ENCODE data around the gene NXPH3.

NXPH3 gene

DNA sequence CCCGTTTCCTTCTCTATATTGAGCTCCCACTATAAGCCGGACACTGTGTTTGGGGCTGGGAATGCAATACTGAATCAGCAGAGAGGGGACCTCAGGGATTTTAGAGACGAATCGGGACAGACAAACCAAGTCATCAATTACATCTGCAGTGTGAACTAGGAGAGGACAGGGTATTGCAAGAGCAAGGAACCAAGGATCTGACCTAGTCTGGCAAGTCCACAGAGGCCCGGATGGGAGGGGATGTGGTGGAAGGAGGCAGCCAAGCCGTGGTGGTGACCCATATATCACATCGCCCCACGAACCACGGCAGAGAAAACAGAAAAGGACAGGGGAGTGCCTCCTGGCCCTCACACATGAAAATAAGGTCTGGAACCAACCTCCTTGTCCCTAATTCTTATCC, 28.1 kb upstream of the NXPH3 start:
- ChIA-PET CTCF (interaction anchor here (0.7 to 6.7 kb wide), 8 partner anchors 9 to 805 kb away, joined by 3 to 52 read pairs (median 4); no protein-coding TSS in a partner anchor), POLR2A (interaction anchor here (0.6 kb wide), 1 partner anchor 130 kb away, joined by 6 read pairs; no protein-coding TSS in a partner anchor)
- H3K9me3 ChIP-seq (ENCODE audit: control insufficient read depth, insufficient read depth, low read depth, low read length), result no peaks in the 10 kb centered on the region
- H3K36me3 ChIP-seq (ENCODE audit: control insufficient read depth in 2 of 2, insufficient read depth in 1 of 2, low read length in 2 of 2), result no peaks in the 10 kb centered on the region
- H3K27ac ChIP-seq (ENCODE audit: extremely low read depth, low read depth, low read length), result no peak overlapping the region
- H3K4me1 ChIP-seq (ENCODE audit: control insufficient read depth, insufficient read depth, low read length), result no peaks in the 10 kb centered on the region
- TF ChIP-seq, protein P1, sequence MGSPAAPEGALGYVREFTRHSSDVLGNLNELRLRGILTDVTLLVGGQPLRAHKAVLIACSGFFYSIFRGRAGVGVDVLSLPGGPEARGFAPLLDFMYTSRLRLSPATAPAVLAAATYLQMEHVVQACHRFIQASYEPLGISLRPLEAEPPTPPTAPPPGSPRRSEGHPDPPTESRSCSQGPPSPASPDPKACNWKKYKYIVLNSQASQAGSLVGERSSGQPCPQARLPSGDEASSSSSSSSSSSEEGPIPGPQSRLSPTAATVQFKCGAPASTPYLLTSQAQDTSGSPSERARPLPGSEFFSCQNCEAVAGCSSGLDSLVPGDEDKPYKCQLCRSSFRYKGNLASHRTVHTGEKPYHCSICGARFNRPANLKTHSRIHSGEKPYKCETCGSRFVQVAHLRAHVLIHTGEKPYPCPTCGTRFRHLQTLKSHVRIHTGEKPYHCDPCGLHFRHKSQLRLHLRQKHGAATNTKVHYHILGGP (tag by site-specific recombination; IDR thresholded peaks at IDR 0.05), result no peak
- TF ChIP-seq ZBTB1 (tag by site-specific recombination; IDR thresholded peaks at IDR 0.05) (no peak), ZNF707 (tag by site-specific recombination; IDR thresholded peaks at IDR 0.05) (no peak), BCL11A (tag by site-specific recombination; IDR thresholded peaks at IDR 0.05; ENCODE audit: low read depth) (no peak), TRIM28 (IDR thresholded peaks at IDR 0.05; ENCODE audit: borderline replicate concordance, low read length) (no peak), ZNF324 (tag by site-specific recombination; IDR thresholded peaks at IDR 0.05) (no peak), ZBTB8A (tag by site-specific recombination; IDR thresholded peaks at IDR 0.05) (no peak), ZNF558 (tag by site-specific recombination; IDR thresholded peaks at IDR 0.05) (no peak), ZNF624 (tag by site-specific recombination; IDR thresholded peaks at IDR 0.05) (no peak), ZNF24 (tag by site-specific recombination; IDR thresholded peaks at IDR 0.05) (no peak), ZSCAN23 (tag by site-specific recombination; IDR thresholded peaks at IDR 0.05) (no peak), ZNF16 (tag by site-specific recombination; IDR thresholded peaks at IDR 0.05; ENCODE audit: low read depth) (no peak), ZNF416 (tag by site-specific recombination; IDR thresholded peaks at IDR 0.05) (no peak), ZNF529 (tag by site-specific recombination; IDR thresholded peaks at IDR 0.05; ENCODE audit: insufficient replicate concordance) (no peak), SCRT2 (tag by site-specific recombination; IDR thresholded peaks at IDR 0.05) (no peak)
- TF ChIP-seq, protein P2, sequence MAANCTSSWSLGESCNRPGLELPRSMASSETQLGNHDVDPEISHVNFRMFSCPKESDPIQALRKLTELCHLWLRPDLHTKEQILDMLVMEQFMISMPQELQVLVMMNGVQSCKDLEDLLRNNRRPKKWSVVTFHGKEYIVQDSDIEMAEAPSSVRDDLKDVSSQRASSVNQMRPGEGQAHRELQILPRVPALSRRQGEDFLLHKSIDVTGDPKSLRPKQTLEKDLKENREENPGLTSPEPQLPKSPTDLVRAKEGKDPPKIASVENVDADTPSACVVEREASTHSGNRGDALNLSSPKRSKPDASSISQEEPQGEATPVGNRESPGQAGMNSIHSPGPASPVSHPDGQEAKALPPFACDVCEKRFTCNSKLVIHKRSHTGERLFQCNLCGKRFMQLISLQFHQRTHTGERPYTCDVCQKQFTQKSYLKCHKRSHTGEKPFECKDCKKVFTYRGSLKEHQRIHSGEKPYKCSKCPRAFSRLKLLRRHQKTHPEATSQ (tag by site-specific recombination; IDR thresholded peaks at IDR 0.05), result no peak
- H3K4me3 ChIP-seq (ENCODE audit: low read depth, low read length), result no peak overlapping the region

DNA sequence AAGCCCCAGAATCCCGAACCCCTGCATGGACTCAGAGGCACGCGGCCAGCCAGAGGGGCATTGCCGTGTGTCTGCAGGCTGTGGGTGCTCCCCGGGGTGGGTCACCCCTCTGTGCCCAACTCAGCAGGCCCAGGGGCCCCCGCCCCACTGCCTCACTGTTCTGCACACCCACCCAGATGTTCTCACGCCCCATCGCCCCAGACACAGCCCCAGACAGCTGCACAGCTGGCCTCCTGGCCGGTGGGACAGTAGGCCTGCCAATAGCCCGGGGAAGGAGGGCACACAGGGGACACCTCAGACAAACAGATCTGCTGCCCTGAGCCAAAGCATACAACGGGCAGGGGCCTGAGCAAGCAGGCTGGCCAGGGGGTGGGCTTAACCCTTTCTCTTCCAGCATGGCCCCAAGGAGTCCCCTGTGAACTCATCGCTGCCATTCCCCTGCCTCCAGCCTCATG, 27.6 kb upstream of the NXPH3 start:
- ChIA-PET CTCF (interaction anchor here (0.7 to 6.7 kb wide), 12 partner anchors 9 to 137 kb away, joined by 3 to 52 read pairs (median 4); no protein-coding TSS in a partner anchor), POLR2A (no interaction called here)
- TF ChIP-seq, protein P3, sequence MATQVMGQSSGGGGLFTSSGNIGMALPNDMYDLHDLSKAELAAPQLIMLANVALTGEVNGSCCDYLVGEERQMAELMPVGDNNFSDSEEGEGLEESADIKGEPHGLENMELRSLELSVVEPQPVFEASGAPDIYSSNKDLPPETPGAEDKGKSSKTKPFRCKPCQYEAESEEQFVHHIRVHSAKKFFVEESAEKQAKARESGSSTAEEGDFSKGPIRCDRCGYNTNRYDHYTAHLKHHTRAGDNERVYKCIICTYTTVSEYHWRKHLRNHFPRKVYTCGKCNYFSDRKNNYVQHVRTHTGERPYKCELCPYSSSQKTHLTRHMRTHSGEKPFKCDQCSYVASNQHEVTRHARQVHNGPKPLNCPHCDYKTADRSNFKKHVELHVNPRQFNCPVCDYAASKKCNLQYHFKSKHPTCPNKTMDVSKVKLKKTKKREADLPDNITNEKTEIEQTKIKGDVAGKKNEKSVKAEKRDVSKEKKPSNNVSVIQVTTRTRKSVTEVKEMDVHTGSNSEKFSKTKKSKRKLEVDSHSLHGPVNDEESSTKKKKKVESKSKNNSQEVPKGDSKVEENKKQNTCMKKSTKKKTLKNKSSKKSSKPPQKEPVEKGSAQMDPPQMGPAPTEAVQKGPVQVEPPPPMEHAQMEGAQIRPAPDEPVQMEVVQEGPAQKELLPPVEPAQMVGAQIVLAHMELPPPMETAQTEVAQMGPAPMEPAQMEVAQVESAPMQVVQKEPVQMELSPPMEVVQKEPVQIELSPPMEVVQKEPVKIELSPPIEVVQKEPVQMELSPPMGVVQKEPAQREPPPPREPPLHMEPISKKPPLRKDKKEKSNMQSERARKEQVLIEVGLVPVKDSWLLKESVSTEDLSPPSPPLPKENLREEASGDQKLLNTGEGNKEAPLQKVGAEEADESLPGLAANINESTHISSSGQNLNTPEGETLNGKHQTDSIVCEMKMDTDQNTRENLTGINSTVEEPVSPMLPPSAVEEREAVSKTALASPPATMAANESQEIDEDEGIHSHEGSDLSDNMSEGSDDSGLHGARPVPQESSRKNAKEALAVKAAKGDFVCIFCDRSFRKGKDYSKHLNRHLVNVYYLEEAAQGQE (tag by site-specific recombination; IDR thresholded peaks at IDR 0.05), result no peak
- TF ChIP-seq ZNF214 (tag by site-specific recombination; IDR thresholded peaks at IDR 0.05; ENCODE audit: borderline replicate concordance) (no peak), ZNF274 (IDR thresholded peaks at IDR 0.05; ENCODE audit: low read length) (no peak), ZNF274 (tag by site-specific recombination; IDR thresholded peaks at IDR 0.05; ENCODE audit: borderline replicate concordance) (no peak), ZNF174 (tag by site-specific recombination; IDR thresholded peaks at IDR 0.05) (no peak), ZNF324 (tag by site-specific recombination; IDR thresholded peaks at IDR 0.05) (no peak), ZSCAN16 (tag by site-specific recombination; IDR thresholded peaks at IDR 0.05) (no peak), ZNF558 (tag by site-specific recombination; IDR thresholded peaks at IDR 0.05) (no peak), EGR2 (tag by site-specific recombination; IDR thresholded peaks at IDR 0.05; ENCODE audit: low read depth) (no peak), ZNF24 (tag by site-specific recombination; IDR thresholded peaks at IDR 0.05) (no peak)
- TF ChIP-seq, protein P4, sequence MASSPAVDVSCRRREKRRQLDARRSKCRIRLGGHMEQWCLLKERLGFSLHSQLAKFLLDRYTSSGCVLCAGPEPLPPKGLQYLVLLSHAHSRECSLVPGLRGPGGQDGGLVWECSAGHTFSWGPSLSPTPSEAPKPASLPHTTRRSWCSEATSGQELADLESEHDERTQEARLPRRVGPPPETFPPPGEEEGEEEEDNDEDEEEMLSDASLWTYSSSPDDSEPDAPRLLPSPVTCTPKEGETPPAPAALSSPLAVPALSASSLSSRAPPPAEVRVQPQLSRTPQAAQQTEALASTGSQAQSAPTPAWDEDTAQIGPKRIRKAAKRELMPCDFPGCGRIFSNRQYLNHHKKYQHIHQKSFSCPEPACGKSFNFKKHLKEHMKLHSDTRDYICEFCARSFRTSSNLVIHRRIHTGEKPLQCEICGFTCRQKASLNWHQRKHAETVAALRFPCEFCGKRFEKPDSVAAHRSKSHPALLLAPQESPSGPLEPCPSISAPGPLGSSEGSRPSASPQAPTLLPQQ (tag by site-specific recombination; IDR thresholded peaks at IDR 0.05), result no peak
- Histone ChIP-seq H3K36me3 (ENCODE audit: control insufficient read depth in 2 of 2, insufficient read depth in 1 of 2, low read length in 2 of 2) (no peaks in the 10 kb centered on the region), H3K9me3 (ENCODE audit: control insufficient read depth, insufficient read depth, low read depth, low read length) (no peaks in the 10 kb centered on the region), H3K4me1 (ENCODE audit: control insufficient read depth, insufficient read depth, low read length) (no peaks in the 10 kb centered on the region), H3K4me3 (ENCODE audit: low read depth, low read length) (no peak overlapping the region), H3K27ac (ENCODE audit: extremely low read depth, low read depth, low read length) (no peak overlapping the region)
